SK-N-MC (cell line): Measurements from ENCODE around the gene TMEM145.

Experiments used
- EZH2 ChIP-seq: fragments of 200-600 bp; sonication (generic); IDR thresholded peaks from one replicate; pipeline ENCODE4 v1.6.1; 2017; ENCODE audit warnings: antibody characterized with exemption
- FOXP2 ChIP-seq: optimal IDR thresholded peaks from 2 replicates; pipeline ENCODE3; 2011; ENCODE audit warnings: mild to moderate bottlenecking, moderate library complexity; ENCODE audit not compliant: insufficient read depth; ENCODE audit errors: extremely low read length, control extremely low read depth
- POLR2AphosphoS5 ChIP-seq: IDR thresholded peaks from 2 replicates; pipeline ENCODE4 v1.6.1; 2012; ENCODE audit warnings: mild to moderate bottlenecking, low read depth, low read length, borderline replicate concordance

DNA sequence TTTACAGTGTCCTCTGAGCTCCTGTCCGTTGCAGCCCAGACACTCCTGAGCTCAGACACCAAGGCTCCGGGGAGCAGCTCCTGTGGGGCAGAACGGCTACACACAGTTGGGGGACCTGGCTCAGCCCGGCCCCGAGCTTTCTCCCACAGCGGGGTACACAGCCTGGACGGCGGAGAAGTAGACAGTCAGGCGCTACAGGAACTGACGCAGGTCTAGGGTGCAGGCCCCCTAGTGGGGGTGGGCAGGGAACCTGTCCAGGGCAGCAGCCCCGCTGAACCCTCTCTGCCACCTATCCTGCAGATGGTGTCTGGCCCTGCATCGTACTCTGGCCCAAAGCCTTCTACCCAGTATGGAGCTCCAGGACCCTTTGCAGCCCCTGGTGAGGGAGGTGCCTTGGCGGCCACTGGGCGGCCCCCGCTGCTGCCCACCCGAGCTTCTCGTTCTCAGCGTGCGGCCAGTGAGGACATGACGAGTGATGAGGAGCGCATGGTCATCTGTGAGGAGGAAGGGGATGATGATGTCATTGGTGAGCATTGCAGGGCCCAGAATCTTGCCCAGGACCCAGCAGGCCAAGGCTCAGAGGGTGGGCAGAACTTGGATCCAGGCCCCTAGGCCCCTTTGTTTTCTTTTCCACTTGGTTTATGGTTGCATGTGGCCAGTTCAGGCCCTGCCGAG lies 24.1 kb upstream of the TMEM145 start:
- TF ChIP-seq EZH2 (no peak), POLR2AphosphoS5 (no peak), FOXP2 (no peak)
